H9 (cell line): ENCODE data around the gene CCDC9B. TPM values are rescaled to one million over a fixed set of nuclear protein-coding genes. Genes with fewer than 3 reads are reported as not detected.

ENCODE experiments used
- DNase-seq: peaks from one replicate; pipeline ENCODE4 v3.0.0-alpha.2; 2017
- H2AFZ ChIP-seq: one replicate; pipeline ENCODE4 v1.6.1; 2013; ENCODE audit warnings: mild to moderate bottlenecking, low read length, control low read depth, moderate library complexity
- H2AK5ac ChIP-seq: 2 replicates; pipeline ENCODE4 v1.6.1; 2013; ENCODE audit warnings: low read length, control low read depth, mixed read lengths; ENCODE audit not compliant: insufficient read length
- H2BK120ac ChIP-seq: one replicate; pipeline ENCODE4 v1.6.1; 2013; ENCODE audit warnings: low read depth, mild to moderate bottlenecking, low read length, control low read depth, inconsistent platforms; ENCODE audit not compliant: poor library complexity, severe bottlenecking
- H2BK12ac ChIP-seq: 2 replicates; pipeline ENCODE4 v1.6.1; 2013; ENCODE audit warnings: low read length, control low read depth, mixed read lengths, low read depth; ENCODE audit not compliant: insufficient read length
- H2BK15ac ChIP-seq: 2 replicates; pipeline ENCODE4 v1.6.1; 2013; ENCODE audit warnings: low read depth, low read length, control low read depth
- H2BK20ac ChIP-seq: one replicate; pipeline ENCODE4 v1.6.1; 2013; ENCODE audit warnings: low read depth, mild to moderate bottlenecking, low read length, control low read depth, inconsistent platforms; ENCODE audit not compliant: poor library complexity, severe bottlenecking
- H2BK5ac ChIP-seq: 2 replicates; pipeline ENCODE4 v1.6.1; 2013; ENCODE audit warnings: low read length, control low read depth, mixed read lengths; ENCODE audit not compliant: insufficient read length
- H3K14ac ChIP-seq: 2 replicates; pipeline ENCODE4 v1.6.1; 2013; ENCODE audit warnings: low read length, control low read depth; ENCODE audit not compliant: insufficient read depth
- H3K18ac ChIP-seq: 2 replicates; pipeline ENCODE4 v1.6.1; 2013; ENCODE audit warnings: low read depth, mild to moderate bottlenecking, mixed read lengths, low read length, control low read depth; ENCODE audit not compliant: insufficient read length
- H3K23ac ChIP-seq: 2 replicates; pipeline ENCODE4 v1.6.1; 2013; ENCODE audit warnings: low read length, control low read depth, mixed read lengths, low read depth; ENCODE audit not compliant: insufficient read length
- H3K23me2 ChIP-seq: 2 replicates; pipeline ENCODE4 v1.6.1; 2013; ENCODE audit warnings: low read depth, mild to moderate bottlenecking, mixed read lengths, low read length, control low read depth; ENCODE audit not compliant: insufficient read length, poor library complexity, severe bottlenecking
- H3K27ac ChIP-seq: 2 replicates; pipeline ENCODE4 v1.5.1; 2013; ENCODE audit warnings: low read length, control low read depth, mixed read lengths, low read depth; ENCODE audit not compliant: insufficient read length
- H3K27me3 ChIP-seq: 2 replicates; pipeline ENCODE4 v1.6.1; 2013; ENCODE audit warnings: low read length, control low read depth, inconsistent platforms; ENCODE audit not compliant: insufficient read depth
- H3K4ac ChIP-seq: 2 replicates; pipeline ENCODE4 v1.6.1; 2013; ENCODE audit warnings: low read depth, mild to moderate bottlenecking, control low read depth, inconsistent platforms, low read length, moderate library complexity
- H3K4me1 ChIP-seq: 2 replicates; pipeline ENCODE4 v1.6.1; 2013; ENCODE audit warnings: low read length, control low read depth, inconsistent platforms; ENCODE audit not compliant: insufficient read depth
- H3K4me2 ChIP-seq: 2 replicates; pipeline ENCODE4 v1.6.1; 2013; ENCODE audit warnings: low read length, control low read depth, mixed read lengths; ENCODE audit not compliant: insufficient read length, insufficient read depth
- H3K56ac ChIP-seq: 2 replicates; pipeline ENCODE4 v1.6.1; 2013; ENCODE audit warnings: low read depth, mild to moderate bottlenecking, mixed read lengths, low read length, control low read depth; ENCODE audit not compliant: insufficient read length
- H3K79me1 ChIP-seq: 2 replicates; pipeline ENCODE4 v1.6.1; 2013; ENCODE audit warnings: low read depth, mild to moderate bottlenecking, moderate library complexity, low read length, control low read depth, inconsistent platforms; ENCODE audit not compliant: insufficient read depth, poor library complexity, severe bottlenecking
- H3K79me2 ChIP-seq: 2 replicates; pipeline ENCODE4 v1.6.1; 2013; ENCODE audit warnings: low read length, control low read depth, inconsistent platforms; ENCODE audit not compliant: insufficient read depth
- H3K9ac ChIP-seq: 2 replicates; pipeline ENCODE4 v1.6.1; 2013; ENCODE audit warnings: low read length, control low read depth, mixed read lengths; ENCODE audit not compliant: insufficient read length; ENCODE audit errors: extremely low read depth
- H3K9me3 ChIP-seq: one replicate; pipeline ENCODE4 v1.6.1; 2013; ENCODE audit warnings: low read depth, low read length, inconsistent platforms; ENCODE audit not compliant: control insufficient read depth
- H3T11ph ChIP-seq: one replicate; pipeline ENCODE4 v1.6.1; 2013; ENCODE audit warnings: mild to moderate bottlenecking, low read length, control low read depth, inconsistent platforms
- H4K20me1 ChIP-seq: one replicate; pipeline ENCODE4 v1.6.1; 2013; ENCODE audit not compliant: control insufficient read depth, insufficient read length, insufficient read depth
- H4K5ac ChIP-seq: 2 replicates; pipeline ENCODE4 v1.6.1; 2013; ENCODE audit warnings: low read depth, mild to moderate bottlenecking, mixed read lengths, low read length, control low read depth; ENCODE audit not compliant: insufficient read length
- H4K8ac ChIP-seq: replicated peaks from 2 replicates; pipeline ENCODE4 v1.6.1; 2013; ENCODE audit warnings: low read length, control low read depth, mixed read lengths, low read depth; ENCODE audit not compliant: insufficient read length
- H4K91ac ChIP-seq: 2 replicates; pipeline ENCODE4 v1.6.1; 2013; ENCODE audit warnings: low read depth, mild to moderate bottlenecking, moderate library complexity, mixed read lengths, low read length, control low read depth; ENCODE audit not compliant: insufficient read length
- H3K27ac Mint-ChIP-seq, 3 experiments: 2 replicates in 2 of 3; 3 replicates in 1 of 3; pipeline ENCODE4 v1.8.0; 2020 to 2021; ENCODE audit warnings: mixed read lengths in 3 of 3, mild to moderate bottlenecking in 1 of 3, moderate library complexity in 1 of 3
- H3K27me3 Mint-ChIP-seq: 2 replicates; pipeline ENCODE4 v1.8.0; 2021; ENCODE audit warnings: low read depth, mild to moderate bottlenecking, moderate library complexity, mixed read lengths
- H3K36me3 Mint-ChIP-seq, 3 experiments: 2 replicates in 2 of 3; 3 replicates in 1 of 3; pipeline ENCODE4 v1.8.0; 2020 to 2021; ENCODE audit warnings: low read depth in 3 of 3, mixed read lengths in 3 of 3; ENCODE audit not compliant: insufficient read depth in 1 of 3
- H3K4me1 Mint-ChIP-seq, 2 experiments: 2 replicates each; pipeline ENCODE4 v1.8.0; 2020; ENCODE audit warnings: mixed read lengths in 2 of 2
- H3K4me3 Mint-ChIP-seq, 2 experiments: 2 replicates in 1 of 2; 3 replicates in 1 of 2; pipeline ENCODE4 v1.8.0; 2020 to 2021; ENCODE audit warnings: mild to moderate bottlenecking in 2 of 2, mixed read lengths in 2 of 2, moderate library complexity in 1 of 2
- H3K9me3 Mint-ChIP-seq, 2 experiments: 2 replicates in 1 of 2; 3 replicates in 1 of 2; pipeline ENCODE4 v1.8.0; 2020; ENCODE audit warnings: mild to moderate bottlenecking in 2 of 2, mixed read lengths in 2 of 2, moderate library complexity in 1 of 2
- WGBS: extraction: QIAGEN DNeasy Blood & Tissue Kit; methylation state at CpG from one replicate; pipeline ENCODE4 v1.1.7; 2013; ENCODE audit warnings: missing lambda C conversion rate, low lambda C conversion rate, mixed read lengths; ENCODE audit not compliant: insufficient read length; ENCODE audit errors: extremely low coverage; 5-methylcytosine and 5-hydroxymethylcytosine counted together
- total RNA-seq: library from RNA; stranded (reverse); gene quantifications from 2 replicates; pipeline ENCODE4 v1.2.1, GENCODE V29; 2021
- TF ChIP-seq, protein P1 (sequence below): fragments of 200-600 bp; sonication (generic); conservative IDR thresholded peaks from 3 replicates; pipeline ENCODE4 v1.8.0; 2021; ENCODE audit warnings: antibody characterized with exemption, mild to moderate bottlenecking

The CCDC9B gene
- total RNA-seq, 1 experiment from 2014 or later = 0.48 TPM

DNA sequence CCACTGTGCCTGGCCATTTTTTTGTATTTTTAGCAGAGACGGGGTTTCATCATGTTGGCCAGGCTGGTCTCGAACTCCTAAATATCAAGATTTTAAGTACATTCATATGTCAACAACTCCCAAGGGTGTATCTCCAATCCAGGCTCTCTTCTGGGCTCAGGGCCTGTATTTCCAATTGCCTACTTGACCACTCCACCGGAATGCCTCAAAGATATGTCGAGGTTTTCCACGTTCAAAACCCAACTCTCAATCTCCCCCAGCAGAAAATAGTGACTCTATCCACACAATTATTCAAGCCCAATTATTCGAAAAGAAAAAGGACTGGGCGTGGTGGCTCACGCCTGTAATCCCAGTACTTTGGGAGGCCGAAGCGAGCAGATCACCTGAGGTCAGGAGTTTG lies 39.9 kb upstream of the CCDC9B start:
- no peak overlapping the region for H2BK120ac ChIP-seq
- peaks cover 5% of the 10 kb centered on the region for H3K23me2 ChIP-seq
- no peak overlapping the region for H2AFZ ChIP-seq
- no peak overlapping the region for H3K27ac ChIP-seq
- H3K18ac ChIP-seq = no peak overlapping the region
- no peak overlapping the region for H3T11ph ChIP-seq
- no peak overlapping the region for H4K5ac ChIP-seq
- H4K91ac ChIP-seq = no peak overlapping the region
- H2BK12ac ChIP-seq = no peak overlapping the region
- H4K20me1 ChIP-seq = no peaks in the 10 kb centered on the region
- TF ChIP-seq, protein P1, sequence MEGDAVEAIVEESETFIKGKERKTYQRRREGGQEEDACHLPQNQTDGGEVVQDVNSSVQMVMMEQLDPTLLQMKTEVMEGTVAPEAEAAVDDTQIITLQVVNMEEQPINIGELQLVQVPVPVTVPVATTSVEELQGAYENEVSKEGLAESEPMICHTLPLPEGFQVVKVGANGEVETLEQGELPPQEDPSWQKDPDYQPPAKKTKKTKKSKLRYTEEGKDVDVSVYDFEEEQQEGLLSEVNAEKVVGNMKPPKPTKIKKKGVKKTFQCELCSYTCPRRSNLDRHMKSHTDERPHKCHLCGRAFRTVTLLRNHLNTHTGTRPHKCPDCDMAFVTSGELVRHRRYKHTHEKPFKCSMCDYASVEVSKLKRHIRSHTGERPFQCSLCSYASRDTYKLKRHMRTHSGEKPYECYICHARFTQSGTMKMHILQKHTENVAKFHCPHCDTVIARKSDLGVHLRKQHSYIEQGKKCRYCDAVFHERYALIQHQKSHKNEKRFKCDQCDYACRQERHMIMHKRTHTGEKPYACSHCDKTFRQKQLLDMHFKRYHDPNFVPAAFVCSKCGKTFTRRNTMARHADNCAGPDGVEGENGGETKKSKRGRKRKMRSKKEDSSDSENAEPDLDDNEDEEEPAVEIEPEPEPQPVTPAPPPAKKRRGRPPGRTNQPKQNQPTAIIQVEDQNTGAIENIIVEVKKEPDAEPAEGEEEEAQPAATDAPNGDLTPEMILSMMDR = no peak
- no peaks in the 10 kb centered on the region for H3K27me3 ChIP-seq
- H3K23ac ChIP-seq = no peak overlapping the region
- H2BK5ac ChIP-seq = no peak overlapping the region
- H3K27ac Mint-ChIP-seq = no peak overlapping the region
- H3K4me2 ChIP-seq = no peak overlapping the region
- no peak overlapping the region for H2AK5ac ChIP-seq
- no peak overlapping the region for H3K9ac ChIP-seq
- peaks cover 7% of the 10 kb centered on the region; the same call in 1 of the 2 replicates for H3K79me2 ChIP-seq
- no peak overlapping the region for H2BK15ac ChIP-seq
- H3K4me1 Mint-ChIP-seq = peaks cover 19 to 20% of the 10 kb centered on the region in 2 experiments
- no peaks in the 10 kb centered on the region for H3K9me3 ChIP-seq
- H4K8ac ChIP-seq = no peak overlapping the region
- no peak overlapping the region for H3K56ac ChIP-seq
- H3K4me3 Mint-ChIP-seq = no peak overlapping the region
- no peak overlapping the region for H3K4ac ChIP-seq
- WGBS = no CpG with 5 or more reads among the region's 10 CpGs
- H3K27me3 Mint-ChIP-seq = no peaks in the 10 kb centered on the region; the same call in 1 of the 2 replicates
- H3K4me1 ChIP-seq = peaks cover 4% of the 10 kb centered on the region
- H3K36me3 Mint-ChIP-seq = peaks cover 13 to 22% (median 19%) of the 10 kb centered on the region in 3 experiments
- H2BK20ac ChIP-seq = no peak overlapping the region
- H3K9me3 Mint-ChIP-seq = no peaks in the 10 kb centered on the region
- peaks cover 4% of the 10 kb centered on the region for H3K79me1 ChIP-seq
- H3K14ac ChIP-seq = no peak overlapping the region
- DNase-seq = no peak
